GM23248 (cell line): ENCODE results near the gene WDR7.

ENCODE experiments used
- EZH2 ChIP-seq: fragments of 200-600 bp; sonication (generic); IDR thresholded peaks from 2 replicates; pipeline ENCODE4 v1.6.1; 2018; ENCODE audit warnings: antibody characterized with exemption, mild to moderate bottlenecking; ENCODE audit not compliant: insufficient read depth, poor library complexity, severe bottlenecking
- EZH2phosphoT487 ChIP-seq: fragments of 200-600 bp; sonication (generic); IDR thresholded peaks from 2 replicates; pipeline ENCODE4 v1.6.1; 2018; ENCODE audit warnings: antibody characterized with exemption, moderate library complexity, mild to moderate bottlenecking, low read depth; ENCODE audit not compliant: insufficient read depth

- TF ChIP-seq EZH2phosphoT487 = no peak
- no peak for TF ChIP-seq EZH2
These were observed 1.2 kb upstream of the WDR7 start for GRCh38 chr18:56649996-56650395.
